Thoracic aorta (tissue), 2 donors: ENCODE measurements around the gene PMPCA. TPM values are rescaled to one million over a fixed set of nuclear protein-coding genes. Genes with fewer than 3 reads are reported as not detected.

ENCODE experiments used
- ATAC-seq: fragments of 150-250 bp; one replicate; pipeline ENCODE4 v1.8.0; 2017; ENCODE audit warnings: low read depth; ENCODE audit not compliant: insufficient number of reproducible peaks, low FRiP score
- DNase-seq: peaks from one replicate; pipeline ENCODE4 v3.0.0-alpha.2; 2020; ENCODE audit warnings: low spot score
- H3K27ac ChIP-seq, 2 donors: fragments of 200-600 bp; sonication (generic); 1 replicate in 1 of 2; 2 replicates in 1 of 2; pipeline ENCODE4 v1.5.1; 2016; ENCODE audit warnings: mild to moderate bottlenecking in 2 of 2, moderate library complexity in 2 of 2
- H3K27me3 ChIP-seq: fragments of 200-600 bp; sonication (generic); replicated peaks from 2 replicates; pipeline ENCODE4 v1.6.0; 2016; ENCODE audit warnings: mild to moderate bottlenecking; ENCODE audit not compliant: insufficient read depth
- H3K36me3 ChIP-seq: fragments of 200-600 bp; sonication (generic); one replicate; pipeline ENCODE4 v1.5.1; 2016
- H3K4me1 ChIP-seq, 2 donors: fragments of 200-600 bp; sonication (generic); 1 replicate in 1 of 2; 2 replicates in 1 of 2; pipeline versions ENCODE4 v1.5.1 to v1.6.0; 2016; ENCODE audit warnings: low read depth in 2 of 2, mild to moderate bottlenecking in 1 of 2; ENCODE audit not compliant: control insufficient read depth in 1 of 2
- H3K4me3 ChIP-seq: fragments of 200-600 bp; sonication (generic); 2 replicates; pipeline ENCODE4 v1.5.1; 2016; ENCODE audit warnings: mild to moderate bottlenecking
- H3K9me3 ChIP-seq: fragments of 200-600 bp; sonication (generic); 2 replicates; pipeline ENCODE4 v1.5.1; 2016
- total RNA-seq, 2 donors: library from RNA; depleted of rRNA; stranded (reverse); fragments of >200 nt; gene quantifications; one replicate each; pipeline versions ENCODE4 v1.1.0 to v1.2.3, GENCODE V29; 2016
- TF ChIP-seq, protein P1 (sequence below): fragments of 200-600 bp; sonication (generic); IDR thresholded peaks from one replicate; pipeline ENCODE4 v1.5.1; 2019; ENCODE audit warnings: antibody characterized with exemption

Gene PMPCA
- total RNA-seq, 2 donors from 2014 or later, result 28.7 to 43.0 TPM

DNA sequence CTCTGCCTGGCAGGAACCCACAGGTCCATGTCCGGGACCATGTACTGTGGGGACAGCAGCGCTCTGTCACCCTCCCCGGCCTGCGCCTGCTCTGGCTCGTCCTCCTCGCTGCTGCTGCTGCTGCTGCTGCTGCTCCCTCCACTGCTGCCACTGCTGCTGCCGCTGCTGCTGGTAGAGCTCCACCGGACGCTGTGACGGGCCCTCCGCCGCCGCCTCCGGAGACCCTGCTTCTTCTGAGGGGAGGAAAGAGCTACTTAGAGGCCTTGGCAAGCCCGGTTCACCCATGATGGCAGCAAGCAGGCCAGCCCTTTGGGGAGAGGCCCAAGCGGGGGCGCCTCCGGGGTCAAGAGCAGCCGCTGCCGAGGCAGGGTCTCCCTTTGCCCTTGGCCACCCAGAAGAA lies 27.0 kb upstream of the PMPCA start:
- no peaks in the 10 kb centered on the region for H3K9me3 ChIP-seq
- no peak overlapping the region for H3K27ac ChIP-seq
- ATAC-seq (no peak), DNase-seq (no peak)
- no peak overlapping the region for H3K4me3 ChIP-seq
- H3K36me3 ChIP-seq, result peaks cover 30% of the 10 kb centered on the region
- no peaks in the 10 kb centered on the region for H3K4me1 ChIP-seq
- TF ChIP-seq, protein P1, sequence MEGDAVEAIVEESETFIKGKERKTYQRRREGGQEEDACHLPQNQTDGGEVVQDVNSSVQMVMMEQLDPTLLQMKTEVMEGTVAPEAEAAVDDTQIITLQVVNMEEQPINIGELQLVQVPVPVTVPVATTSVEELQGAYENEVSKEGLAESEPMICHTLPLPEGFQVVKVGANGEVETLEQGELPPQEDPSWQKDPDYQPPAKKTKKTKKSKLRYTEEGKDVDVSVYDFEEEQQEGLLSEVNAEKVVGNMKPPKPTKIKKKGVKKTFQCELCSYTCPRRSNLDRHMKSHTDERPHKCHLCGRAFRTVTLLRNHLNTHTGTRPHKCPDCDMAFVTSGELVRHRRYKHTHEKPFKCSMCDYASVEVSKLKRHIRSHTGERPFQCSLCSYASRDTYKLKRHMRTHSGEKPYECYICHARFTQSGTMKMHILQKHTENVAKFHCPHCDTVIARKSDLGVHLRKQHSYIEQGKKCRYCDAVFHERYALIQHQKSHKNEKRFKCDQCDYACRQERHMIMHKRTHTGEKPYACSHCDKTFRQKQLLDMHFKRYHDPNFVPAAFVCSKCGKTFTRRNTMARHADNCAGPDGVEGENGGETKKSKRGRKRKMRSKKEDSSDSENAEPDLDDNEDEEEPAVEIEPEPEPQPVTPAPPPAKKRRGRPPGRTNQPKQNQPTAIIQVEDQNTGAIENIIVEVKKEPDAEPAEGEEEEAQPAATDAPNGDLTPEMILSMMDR, result no peak
- H3K27me3 ChIP-seq, result no peaks in the 10 kb centered on the region

DNA sequence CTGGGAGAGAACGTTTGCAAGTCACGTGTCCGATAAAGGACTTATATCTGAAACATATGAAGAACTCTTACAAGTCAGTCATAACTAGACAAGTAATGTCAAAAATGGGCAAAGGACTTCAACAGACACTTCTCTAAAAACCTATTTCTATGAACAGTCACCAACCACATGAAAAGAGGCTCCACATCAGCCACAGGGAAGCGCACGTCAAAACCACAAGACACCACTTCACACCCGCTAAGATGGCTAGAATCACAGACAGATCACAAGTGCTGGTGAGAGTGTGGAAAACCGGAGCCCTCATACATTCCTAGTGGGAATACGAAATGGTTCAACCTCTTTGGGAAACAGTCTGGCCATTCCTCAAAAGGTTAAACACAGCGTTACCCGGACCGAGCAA lies 25.4 kb upstream of the PMPCA start:
- Histone ChIP-seq H3K27me3 (no peaks in the 10 kb centered on the region), H3K36me3 (peaks cover 40% of the 10 kb centered on the region), H3K27ac (no peak overlapping the region), H3K4me3 (no peak overlapping the region), H3K9me3 (no peaks in the 10 kb centered on the region), H3K4me1 (no peaks in the 10 kb centered on the region)
- TF ChIP-seq, protein P1, result no peak
- no peak for DNase-seq
- ATAC-seq, result no peak

DNA sequence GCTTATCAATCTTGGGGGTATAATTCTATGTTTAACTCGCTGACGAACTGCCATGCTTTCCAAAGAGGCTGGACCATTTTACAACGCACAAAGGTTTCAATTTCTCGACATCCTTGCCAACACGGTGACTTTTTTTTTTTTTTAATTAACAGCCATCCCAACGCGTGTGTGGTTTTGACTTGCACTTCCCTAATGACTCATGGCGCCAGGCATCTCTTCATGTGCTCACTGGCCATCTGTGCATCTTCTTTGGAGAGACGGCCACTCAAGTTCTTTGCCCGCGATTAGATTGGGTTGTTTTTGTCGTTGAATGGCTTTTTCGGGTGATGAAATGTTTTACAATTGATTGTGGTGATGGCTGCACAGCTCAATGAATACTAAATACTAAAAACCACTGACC lies 24.4 kb upstream of the PMPCA start:
- ATAC-seq (no peak), DNase-seq (no peak)
- H3K36me3 ChIP-seq, result peaks cover 39% of the 10 kb centered on the region
- no peak overlapping the region for H3K4me3 ChIP-seq
- H3K27me3 ChIP-seq, result no peaks in the 10 kb centered on the region
- no peaks in the 10 kb centered on the region for H3K4me1 ChIP-seq
- no peaks in the 10 kb centered on the region for H3K9me3 ChIP-seq
- H3K27ac ChIP-seq, result no peak overlapping the region
- TF ChIP-seq, protein P1, result no peak

DNA sequence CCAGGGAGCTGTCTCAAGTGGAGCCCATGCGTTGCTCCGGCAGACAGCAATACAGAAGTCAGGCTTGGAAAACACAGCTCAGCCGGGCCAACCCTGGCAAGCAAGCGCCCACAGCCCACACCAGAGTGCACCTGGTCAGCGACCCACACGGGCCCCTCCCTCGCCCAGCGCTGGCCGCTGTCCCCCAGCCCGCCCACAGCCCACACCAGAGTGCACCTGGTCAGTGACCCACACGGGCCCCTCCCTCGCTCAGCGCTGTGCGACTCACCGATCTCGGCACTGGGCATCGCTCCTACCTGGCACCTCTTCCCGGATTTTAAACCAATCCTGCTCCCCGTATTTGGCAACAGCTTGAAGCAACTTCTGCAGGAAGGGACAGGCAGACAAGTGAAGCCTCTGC lies 23.2 kb upstream of the PMPCA start:
- Histone ChIP-seq H3K27me3 (no peaks in the 10 kb centered on the region), H3K27ac (no peak overlapping the region), H3K36me3 (peaks cover 38% of the 10 kb centered on the region), H3K9me3 (no peaks in the 10 kb centered on the region), H3K4me3 (no peak overlapping the region), H3K4me1 (no peaks in the 10 kb centered on the region)
- ATAC-seq (no peak), DNase-seq (no peak)
- TF ChIP-seq, protein P1, result no peak

DNA sequence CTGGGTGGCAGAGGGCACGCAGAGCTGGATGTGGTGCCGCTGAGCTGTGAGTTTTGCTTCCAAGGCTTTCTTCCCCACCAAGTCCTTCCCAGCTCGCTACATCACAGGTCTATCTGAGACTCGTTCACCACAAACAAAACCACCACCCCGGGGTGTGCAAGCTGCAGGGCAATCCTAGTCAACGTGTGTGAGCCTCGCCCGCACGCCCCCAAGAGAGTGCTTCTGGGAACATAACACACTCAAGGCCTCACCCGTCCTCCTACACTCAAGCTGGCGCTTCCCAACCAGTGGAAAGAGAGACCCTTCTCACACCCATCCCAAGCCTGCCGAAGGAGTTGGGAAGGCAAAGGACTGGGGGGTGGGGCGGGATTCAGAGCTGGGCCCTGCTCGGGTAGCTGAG lies 21.1 kb upstream of the PMPCA start:
- no peaks in the 10 kb centered on the region for H3K9me3 ChIP-seq
- no peak for DNase-seq
- no peak overlapping the region for H3K27ac ChIP-seq
- H3K4me3 ChIP-seq, result no peak overlapping the region
- ATAC-seq, result no peak
- H3K4me1 ChIP-seq, result no peaks in the 10 kb centered on the region
- TF ChIP-seq, protein P1, result no peak
- peaks cover 42% of the 10 kb centered on the region for H3K36me3 ChIP-seq
- H3K27me3 ChIP-seq, result no peaks in the 10 kb centered on the region
